ENCODE data around the gene ITGA11. TPM values are rescaled to one million over a fixed set of nuclear protein-coding genes. Genes with fewer than 3 reads are reported as not detected.

Gene ITGA11
- total RNA-seq, 2 donors from 2014 or later, result 0.95 to 13.1 TPM

DNA sequence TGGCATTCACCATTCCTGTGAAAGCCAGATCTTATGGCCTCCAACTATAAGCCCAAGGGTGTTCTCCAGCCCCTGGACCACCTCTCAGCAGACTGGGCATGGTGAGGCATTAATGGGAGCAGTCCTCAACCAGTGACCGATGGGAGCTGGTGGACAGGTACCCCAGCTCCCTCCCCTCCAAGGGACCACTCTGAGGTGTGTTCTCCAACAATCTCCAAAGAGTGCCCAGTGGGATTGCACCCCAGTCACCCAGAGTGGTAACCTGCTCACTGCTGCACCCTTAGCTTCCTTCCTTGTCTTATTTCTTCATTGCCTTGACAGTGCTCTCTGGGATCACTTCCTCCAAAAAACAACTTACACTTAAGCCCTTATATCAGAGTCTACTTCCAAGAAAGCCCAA, 8.2 kb upstream of the ITGA11 start:
- no peaks in the 10 kb centered on the region for H3K36me3 Mint-ChIP-seq (ENCODE audit: low read depth)
- H3K4me1 Mint-ChIP-seq, result no peaks in the 10 kb centered on the region
- H3K9me3 Mint-ChIP-seq, result no peaks in the 10 kb centered on the region
- no peak overlapping the region for H3K4me3 Mint-ChIP-seq
- ATAC-seq (replicated peaks), result no peak
- no peak overlapping the region for H3K27ac Mint-ChIP-seq
- H3K27me3 Mint-ChIP-seq, result peaks cover 66% of the 10 kb centered on the region

- no peaks in the 10 kb centered on the region for H3K9me3 Mint-ChIP-seq
- no peak overlapping the region for H3K27ac Mint-ChIP-seq
- no peaks in the 10 kb centered on the region for H3K4me1 Mint-ChIP-seq
- ATAC-seq (replicated peaks), result no peak
- no peaks in the 10 kb centered on the region for H3K36me3 Mint-ChIP-seq (ENCODE audit: low read depth)
- peaks cover 64% of the 10 kb centered on the region for H3K27me3 Mint-ChIP-seq
- no peak overlapping the region for H3K4me3 Mint-ChIP-seq
These were observed 7.5 kb upstream of the ITGA11 start for GRCh38 chr15:68439506-68439905.

- Mint-ChIP-seq H3K27ac (no peak overlapping the region), H3K4me3 (no peak overlapping the region), H3K9me3 (no peaks in the 10 kb centered on the region), H3K4me1 (no peaks in the 10 kb centered on the region), H3K36me3 (ENCODE audit: low read depth) (no peaks in the 10 kb centered on the region), H3K27me3 (peaks cover 58% of the 10 kb centered on the region)
- no peak for ATAC-seq (replicated peaks)
These were observed 4.7 kb upstream of the ITGA11 start for GRCh38 chr15:68436680-68437079.

DNA sequence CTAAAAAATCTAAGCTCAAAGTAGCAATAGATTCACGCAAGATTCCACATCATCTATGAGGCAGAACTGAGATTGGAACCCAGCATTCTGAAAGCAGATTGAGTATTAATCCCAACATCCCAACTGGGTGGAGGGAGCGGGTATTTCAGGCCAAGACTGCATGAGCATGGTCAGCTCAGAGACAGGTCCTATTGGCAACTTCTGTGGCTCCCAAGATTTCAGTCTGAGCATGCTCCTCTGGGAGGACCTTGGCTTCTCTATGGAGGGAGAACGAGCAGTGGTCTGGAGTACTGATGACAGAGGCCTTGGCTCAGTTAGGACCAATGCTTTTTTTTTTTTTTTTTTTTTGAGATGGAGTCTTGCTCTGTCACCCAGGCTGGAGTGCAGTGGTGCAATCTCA, 4.0 kb upstream of the ITGA11 start:
- Mint-ChIP-seq H3K9me3 (no peaks in the 10 kb centered on the region), H3K4me1 (no peaks in the 10 kb centered on the region), H3K4me3 (no peak overlapping the region), H3K27ac (no peak overlapping the region), H3K36me3 (ENCODE audit: low read depth) (no peaks in the 10 kb centered on the region), H3K27me3 (peaks cover 55% of the 10 kb centered on the region)
- ATAC-seq (replicated peaks), result no peak

DNA sequence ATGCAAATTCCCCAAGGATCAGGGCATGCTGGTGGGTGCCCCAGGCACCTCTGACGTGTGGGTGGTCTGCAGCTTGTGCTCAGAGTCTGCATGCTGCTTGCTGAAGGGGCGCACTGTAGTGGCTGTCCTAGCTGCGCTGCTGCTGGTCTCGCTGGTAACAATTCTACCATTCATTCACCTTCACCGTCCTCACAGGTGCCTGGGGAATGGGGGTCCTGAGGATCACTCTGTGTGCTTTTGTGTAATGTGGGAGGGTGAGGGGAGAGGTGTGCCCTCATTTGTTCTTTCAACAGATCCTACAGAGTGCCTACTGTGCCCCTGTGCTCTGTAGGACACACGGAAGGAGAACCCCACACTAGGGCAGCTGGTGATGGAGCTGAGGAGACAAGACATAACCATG, 2.1 kb upstream of the ITGA11 start:
- Mint-ChIP-seq H3K27ac (no peak overlapping the region), H3K4me3 (no peak overlapping the region), H3K9me3 (no peaks in the 10 kb centered on the region), H3K27me3 (peaks cover 56% of the 10 kb centered on the region), H3K4me1 (no peaks in the 10 kb centered on the region), H3K36me3 (ENCODE audit: low read depth) (no peaks in the 10 kb centered on the region)
- no peak for ATAC-seq (replicated peaks)

GRCh38 chr15:68433551-68433950, 1.6 kb upstream of the ITGA11 start:
- no peaks in the 10 kb centered on the region for H3K9me3 Mint-ChIP-seq
- H3K36me3 Mint-ChIP-seq (ENCODE audit: low read depth), result no peaks in the 10 kb centered on the region
- no peak overlapping the region for H3K4me3 Mint-ChIP-seq
- no peak overlapping the region for H3K27ac Mint-ChIP-seq
- ATAC-seq (replicated peaks), result no peak
- H3K27me3 Mint-ChIP-seq, result peaks cover 57% of the 10 kb centered on the region
- no peaks in the 10 kb centered on the region for H3K4me1 Mint-ChIP-seq

GRCh38 chr15:68432441-68433064, 590 bp upstream of the ITGA11 start:
- no peak overlapping the region for H3K4me3 Mint-ChIP-seq

DNA sequence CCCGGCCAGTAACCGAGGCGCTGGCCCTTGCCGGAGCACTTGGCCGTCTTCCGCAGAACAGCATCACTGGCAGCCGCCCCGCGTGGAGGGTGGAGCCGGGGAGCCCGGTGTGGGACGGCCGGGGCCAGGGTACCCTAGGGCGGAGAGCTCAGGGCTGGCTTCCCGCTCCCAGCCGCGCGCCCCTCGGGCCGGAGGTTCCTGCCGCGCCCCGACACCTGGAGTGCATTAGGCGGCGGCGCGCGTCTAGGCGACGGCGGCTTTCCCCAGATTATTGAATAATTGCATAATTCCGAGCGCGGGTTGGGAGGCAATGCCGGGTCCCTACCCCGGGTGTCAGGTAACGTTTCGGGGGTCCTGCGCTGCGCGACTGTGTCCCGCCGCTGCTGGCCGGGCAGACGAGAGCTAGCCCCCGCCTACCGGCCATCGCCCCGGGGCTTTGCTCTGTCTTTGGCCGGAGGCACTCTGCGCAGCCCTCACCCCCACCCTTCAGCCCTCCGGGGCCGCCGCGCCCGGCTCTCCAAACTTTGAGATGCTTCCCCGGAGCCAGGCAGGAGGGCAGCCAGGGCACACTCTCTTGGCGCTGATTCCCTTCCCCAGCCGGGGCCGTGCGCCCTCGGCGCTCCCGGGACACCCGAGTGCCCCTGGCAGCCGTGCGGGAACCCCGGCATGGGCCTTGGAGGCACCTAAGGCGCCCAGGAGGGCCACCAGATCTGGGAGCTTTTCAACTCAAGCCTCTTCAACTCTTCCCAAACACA, 749 bp downstream of the ITGA11 start:
- Mint-ChIP-seq H3K4me3 (no peak overlapping the region), H3K36me3 (ENCODE audit: low read depth) (no peaks in the 10 kb centered on the region), H3K27me3 (peaks cover 47% of the 10 kb centered on the region), H3K27ac (no peak overlapping the region), H3K4me1 (no peaks in the 10 kb centered on the region), H3K9me3 (no peaks in the 10 kb centered on the region)
- no peak for ATAC-seq (replicated peaks)

More at GRCh38 chr15:68432441-68433064, 590 bp upstream of the ITGA11 start:
- H3K4me1 Mint-ChIP-seq, result no peaks in the 10 kb centered on the region
- no peak overlapping the region for H3K27ac Mint-ChIP-seq
- H3K27me3 Mint-ChIP-seq, result peaks cover 57% of the 10 kb centered on the region
- no peak for ATAC-seq (replicated peaks)
- H3K36me3 Mint-ChIP-seq (ENCODE audit: low read depth), result no peaks in the 10 kb centered on the region
- H3K9me3 Mint-ChIP-seq, result no peaks in the 10 kb centered on the region

DNA sequence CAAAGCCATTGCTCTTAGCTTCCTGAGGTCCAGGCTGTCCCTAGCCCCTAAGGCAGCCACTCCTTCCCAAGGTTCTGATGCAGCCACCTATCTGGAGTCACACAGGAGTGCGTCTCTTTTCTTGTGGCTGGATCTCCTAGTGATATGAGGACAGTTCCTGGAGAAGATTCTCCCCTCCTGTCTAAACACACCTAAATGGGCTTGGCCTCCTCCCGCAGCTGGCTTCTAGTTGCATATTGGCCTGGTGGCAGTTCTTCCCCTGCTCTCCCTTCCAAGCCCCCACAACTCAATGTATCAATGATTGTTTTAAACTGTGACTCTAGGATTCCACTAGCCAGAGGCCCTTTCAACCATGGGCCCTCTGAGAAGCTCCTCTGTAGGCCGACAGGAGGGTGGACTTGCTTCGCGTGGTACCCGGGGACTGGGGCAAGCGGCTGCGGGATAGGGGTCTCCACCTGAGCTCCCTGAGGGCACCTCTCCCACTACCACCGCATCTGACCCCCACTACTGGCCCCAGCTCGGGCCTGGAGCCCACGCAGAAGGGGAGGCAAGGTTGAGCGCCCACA, 1.4 kb downstream of the ITGA11 start:
- Mint-ChIP-seq H3K9me3 (no peaks in the 10 kb centered on the region), H3K36me3 (ENCODE audit: low read depth) (no peaks in the 10 kb centered on the region), H3K27ac (no peak overlapping the region), H3K4me1 (no peaks in the 10 kb centered on the region), H3K27me3 (peaks cover 43% of the 10 kb centered on the region), H3K4me3 (no peak overlapping the region)
- no peak for ATAC-seq (replicated peaks)

- Mint-ChIP-seq H3K9me3 (no peaks in the 10 kb centered on the region), H3K4me3 (no peak overlapping the region), H3K4me1 (no peaks in the 10 kb centered on the region), H3K27ac (no peak overlapping the region), H3K36me3 (ENCODE audit: low read depth) (no peaks in the 10 kb centered on the region), H3K27me3 (peaks cover 40% of the 10 kb centered on the region)
- ATAC-seq (replicated peaks), result no peak
These were observed 2.1 kb downstream of the ITGA11 start for GRCh38 chr15:68429691-68430470.

DNA sequence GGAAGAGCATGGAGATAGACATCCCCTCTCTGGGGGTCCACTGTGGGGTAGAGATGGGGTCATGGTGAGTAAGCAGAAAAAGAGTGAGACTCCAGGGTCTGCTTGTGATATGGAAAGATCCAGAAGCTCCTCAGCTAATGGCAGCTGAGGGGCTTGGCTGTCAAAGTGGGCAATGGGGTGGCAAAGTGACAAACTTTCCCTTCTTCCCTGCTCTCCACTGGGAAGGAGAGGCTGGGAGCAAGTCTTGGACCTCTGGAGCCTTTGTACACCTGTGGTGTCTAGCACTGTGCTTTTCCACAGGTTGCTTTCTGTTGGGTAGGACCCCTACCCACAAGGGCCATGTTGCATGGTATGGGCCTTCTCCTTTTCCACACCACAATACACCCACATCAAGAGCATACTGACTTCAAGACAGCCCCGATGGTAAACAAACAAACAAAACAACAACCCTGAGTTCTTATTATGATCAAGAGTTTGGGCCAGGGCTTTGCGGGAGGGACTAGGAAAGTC, 3.5 kb downstream of the ITGA11 start:
- Mint-ChIP-seq H3K27me3 (peaks cover 40% of the 10 kb centered on the region), H3K9me3 (no peaks in the 10 kb centered on the region), H3K27ac (no peak overlapping the region), H3K4me3 (no peak overlapping the region), H3K36me3 (ENCODE audit: low read depth) (no peaks in the 10 kb centered on the region), H3K4me1 (no peaks in the 10 kb centered on the region)
- ATAC-seq (replicated peaks), result no peak

GRCh38 chr15:68427963-68428362, 4.0 kb downstream of the ITGA11 start:
- H3K4me3 Mint-ChIP-seq, result no peak overlapping the region
- H3K36me3 Mint-ChIP-seq (ENCODE audit: low read depth), result no peaks in the 10 kb centered on the region
- H3K4me1 Mint-ChIP-seq, result no peaks in the 10 kb centered on the region
- no peak for ATAC-seq (replicated peaks)
- no peak overlapping the region for H3K27ac Mint-ChIP-seq
- H3K9me3 Mint-ChIP-seq, result no peaks in the 10 kb centered on the region
- peaks cover 38% of the 10 kb centered on the region for H3K27me3 Mint-ChIP-seq

GRCh38 chr15:68427366-68427765, 4.6 kb downstream of the ITGA11 start:
- Mint-ChIP-seq H3K9me3 (no peaks in the 10 kb centered on the region), H3K27me3 (peaks cover 35% of the 10 kb centered on the region), H3K4me1 (no peaks in the 10 kb centered on the region), H3K36me3 (ENCODE audit: low read depth) (no peaks in the 10 kb centered on the region), H3K27ac (no peak overlapping the region), H3K4me3 (no peak overlapping the region)
- ATAC-seq (replicated peaks), result no peak

GRCh38 chr15:68426116-68426515, 5.8 kb downstream of the ITGA11 start:
- no peaks in the 10 kb centered on the region for H3K4me1 Mint-ChIP-seq
- H3K9me3 Mint-ChIP-seq, result no peaks in the 10 kb centered on the region
- no peaks in the 10 kb centered on the region for H3K36me3 Mint-ChIP-seq (ENCODE audit: low read depth)
- H3K27me3 Mint-ChIP-seq, result peaks cover 33% of the 10 kb centered on the region
- H3K27ac Mint-ChIP-seq, result no peak overlapping the region
- no peak overlapping the region for H3K4me3 Mint-ChIP-seq
- ATAC-seq (replicated peaks), result no peak

All from activated T-helper 17 cell treated with anti-CD3 and anti-CD28 coated beads, Interleukin-2, amount 50 U/mL, for 72 hours (primary cell).